Calu3 (cell line): ENCODE results near the gene NLGN1. TPM values are rescaled to one million over a fixed set of nuclear protein-coding genes. Genes with fewer than 3 reads are reported as not detected.

Experiments used
- BruUV-seq: library from RNA; stranded (reverse); fragments of 400-500 nt; replicated peaks from 2 replicates; lab custom pipeline; 2021; lab: Mats Ljungman, UMichigan
- CTCF ChIA-PET: fragments of 300-600 bp; sonication (Branson Sonifier 250); formaldehyde crosslinking; loops from one replicate; lab custom pipeline; 2022; ENCODE audit warnings: antibody characterized with exemption; lab: Charles Lee
- DNase-seq: peaks from one replicate; pipeline ENCODE4 v3.0.0; 2022
- H3K27ac Mint-ChIP-seq: one replicate; pipeline ENCODE4 v1.8.0; 2022; ENCODE audit warnings: mixed read lengths; ENCODE audit not compliant: unreplicated experiment
- H3K27me3 Mint-ChIP-seq: one replicate; pipeline ENCODE4 v1.8.0; 2022; ENCODE audit warnings: mixed read lengths; ENCODE audit not compliant: unreplicated experiment
- H3K36me3 Mint-ChIP-seq: one replicate; pipeline ENCODE4 v1.8.0; 2022; ENCODE audit warnings: mild to moderate bottlenecking, moderate library complexity, mixed read lengths; ENCODE audit not compliant: insufficient read depth, unreplicated experiment
- H3K4me1 Mint-ChIP-seq: one replicate; pipeline ENCODE4 v1.8.0; 2022; ENCODE audit warnings: mild to moderate bottlenecking, low read depth, mixed read lengths; ENCODE audit not compliant: unreplicated experiment
- H3K4me3 Mint-ChIP-seq: one replicate; pipeline ENCODE4 v1.8.0; 2022; ENCODE audit warnings: mild to moderate bottlenecking, low read depth, moderate library complexity, mixed read lengths; ENCODE audit not compliant: unreplicated experiment
- H3K9me3 Mint-ChIP-seq: one replicate; pipeline ENCODE4 v1.8.0; 2022; ENCODE audit warnings: low read depth, mixed read lengths; ENCODE audit not compliant: unreplicated experiment
- intact Hi-C: fragments of 100-400 bp; cut with micrococcal nuclease; formaldehyde crosslinking; loops from one replicate; pipeline ENCODE4 v1.10.0; 2022; ENCODE audit not compliant: unreplicated experiment
- total RNA-seq: library from RNA; stranded (reverse); gene quantifications from 2 replicates; pipeline ENCODE4 v1.2.3, GENCODE V29; 2022
- TF ChIP-seq, protein P1 (sequence below): fragments of 200-600 bp; IDR thresholded peaks from one replicate; pipeline ENCODE4 v1.8.0; 2022; ENCODE audit warnings: antibody characterized with exemption; ENCODE audit not compliant: unreplicated experiment

Gene NLGN1
- total RNA-seq, 1 experiment from 2014 or later, result 2.6 TPM

DNA sequence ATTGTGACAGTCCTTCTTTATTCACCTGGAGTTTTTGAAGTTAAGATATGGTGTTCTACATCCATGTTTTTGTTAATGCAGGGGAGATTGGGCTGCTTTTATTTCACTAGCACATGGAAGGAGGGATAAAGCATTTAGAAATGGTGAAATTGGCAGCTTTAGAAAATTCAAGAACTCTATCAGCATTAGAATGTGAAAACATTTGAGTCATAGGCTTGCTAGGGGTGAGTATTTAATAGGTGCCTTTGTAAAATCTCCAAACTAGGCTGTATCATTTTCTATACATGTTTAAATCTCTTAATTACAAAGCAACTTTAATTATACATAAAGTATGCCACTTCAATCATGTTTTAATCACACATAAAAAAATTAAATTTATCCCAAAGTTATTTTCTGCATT is 12.9 kb downstream of the NLGN1 start:
- no peaks in the 10 kb centered on the region for H3K27me3 Mint-ChIP-seq
- no peaks in the 10 kb centered on the region for H3K4me1 Mint-ChIP-seq
- intact Hi-C loops, result loop anchor here (10.0 kb wide), 1 partner anchor 584 kb away; no protein-coding TSS in a partner anchor
- no peak for DNase-seq
- no peaks in the 10 kb centered on the region for H3K9me3 Mint-ChIP-seq
- TF ChIP-seq, protein P1, sequence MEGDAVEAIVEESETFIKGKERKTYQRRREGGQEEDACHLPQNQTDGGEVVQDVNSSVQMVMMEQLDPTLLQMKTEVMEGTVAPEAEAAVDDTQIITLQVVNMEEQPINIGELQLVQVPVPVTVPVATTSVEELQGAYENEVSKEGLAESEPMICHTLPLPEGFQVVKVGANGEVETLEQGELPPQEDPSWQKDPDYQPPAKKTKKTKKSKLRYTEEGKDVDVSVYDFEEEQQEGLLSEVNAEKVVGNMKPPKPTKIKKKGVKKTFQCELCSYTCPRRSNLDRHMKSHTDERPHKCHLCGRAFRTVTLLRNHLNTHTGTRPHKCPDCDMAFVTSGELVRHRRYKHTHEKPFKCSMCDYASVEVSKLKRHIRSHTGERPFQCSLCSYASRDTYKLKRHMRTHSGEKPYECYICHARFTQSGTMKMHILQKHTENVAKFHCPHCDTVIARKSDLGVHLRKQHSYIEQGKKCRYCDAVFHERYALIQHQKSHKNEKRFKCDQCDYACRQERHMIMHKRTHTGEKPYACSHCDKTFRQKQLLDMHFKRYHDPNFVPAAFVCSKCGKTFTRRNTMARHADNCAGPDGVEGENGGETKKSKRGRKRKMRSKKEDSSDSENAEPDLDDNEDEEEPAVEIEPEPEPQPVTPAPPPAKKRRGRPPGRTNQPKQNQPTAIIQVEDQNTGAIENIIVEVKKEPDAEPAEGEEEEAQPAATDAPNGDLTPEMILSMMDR, result no peak
- CTCF ChIA-PET, result no interaction called here
- BruUV-seq, result no TSS peak
- no peak overlapping the region for H3K27ac Mint-ChIP-seq
- H3K36me3 Mint-ChIP-seq, result no peaks in the 10 kb centered on the region
- no peak overlapping the region for H3K4me3 Mint-ChIP-seq

DNA sequence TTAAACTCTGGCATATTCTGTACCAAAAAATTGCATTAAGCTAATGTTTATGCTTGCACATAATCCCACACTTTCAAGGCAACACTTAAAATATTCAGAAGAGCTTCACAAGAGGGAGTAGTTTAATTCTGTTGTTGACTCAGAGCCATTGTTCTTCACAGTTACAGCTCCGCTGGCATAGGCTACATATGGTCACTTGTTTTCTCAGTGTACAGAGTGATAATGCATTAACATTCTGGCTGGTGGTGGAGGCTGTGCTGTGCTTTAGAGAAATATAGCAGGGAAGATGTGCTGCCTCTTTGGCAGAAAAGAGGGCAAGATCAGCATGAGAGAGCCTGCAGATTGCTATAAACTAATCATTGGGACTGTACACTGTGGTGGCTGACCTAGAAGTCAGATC is 13.3 kb downstream of the NLGN1 start:
- CTCF ChIA-PET, result no interaction called here
- TF ChIP-seq, protein P1, result no peak
- no peak for DNase-seq
- Mint-ChIP-seq H3K27me3 (no peaks in the 10 kb centered on the region), H3K4me1 (no peaks in the 10 kb centered on the region), H3K27ac (no peak overlapping the region), H3K9me3 (no peaks in the 10 kb centered on the region), H3K36me3 (no peaks in the 10 kb centered on the region), H3K4me3 (no peak overlapping the region)
- intact Hi-C loops, result loop anchor here (1.0 to 10.0 kb wide), 2 partner anchors 142 to 584 kb away; no protein-coding TSS in a partner anchor
- BruUV-seq, result no TSS peak

DNA sequence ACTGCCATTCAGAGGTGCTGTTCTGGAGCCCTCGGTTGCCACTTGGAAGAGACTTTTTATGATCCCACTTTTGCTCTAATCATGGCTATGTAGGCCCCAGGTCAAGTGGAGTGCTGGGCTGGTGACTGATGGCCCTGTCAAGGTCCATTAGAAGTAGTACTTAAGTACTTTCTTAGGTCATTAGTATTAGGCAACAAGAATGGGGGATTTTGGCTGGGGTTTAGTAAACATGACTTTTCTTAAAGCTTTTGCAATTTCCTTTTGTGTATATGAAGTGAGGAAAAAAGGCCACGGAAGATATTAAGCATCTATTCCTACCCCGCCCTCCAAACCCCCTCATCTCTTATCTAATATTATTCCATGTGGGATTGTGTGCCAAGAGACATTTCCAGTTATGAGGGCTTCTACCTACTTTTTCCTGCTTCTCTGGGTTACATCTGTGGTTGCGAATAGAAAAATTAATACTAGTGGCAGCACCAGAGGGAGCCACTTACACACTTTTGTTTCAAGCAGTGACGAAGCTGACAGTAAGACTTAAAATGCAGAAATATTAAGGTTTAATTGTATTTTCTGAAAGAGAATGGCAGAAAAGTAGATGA is 13.9 kb downstream of the NLGN1 start:
- H3K27ac Mint-ChIP-seq, result no peak overlapping the region
- no peaks in the 10 kb centered on the region for H3K9me3 Mint-ChIP-seq
- H3K4me3 Mint-ChIP-seq, result no peak overlapping the region
- TF ChIP-seq, protein P1, result peak; percentile 64
- CTCF ChIA-PET, result interaction anchor here (1.0 to 1.4 kb wide), 2 partner anchors 15 to 142 kb away, joined by 4 to 5 read pairs; no protein-coding TSS in a partner anchor
- BruUV-seq, result no TSS peak
- peak; percentile 52 for DNase-seq
- H3K4me1 Mint-ChIP-seq, result no peaks in the 10 kb centered on the region
- intact Hi-C loops, result loop anchor here (1.0 to 10.0 kb wide), 2 partner anchors 142 to 583 kb away; no protein-coding TSS in a partner anchor
- no peaks in the 10 kb centered on the region for H3K36me3 Mint-ChIP-seq
- no peaks in the 10 kb centered on the region for H3K27me3 Mint-ChIP-seq

DNA sequence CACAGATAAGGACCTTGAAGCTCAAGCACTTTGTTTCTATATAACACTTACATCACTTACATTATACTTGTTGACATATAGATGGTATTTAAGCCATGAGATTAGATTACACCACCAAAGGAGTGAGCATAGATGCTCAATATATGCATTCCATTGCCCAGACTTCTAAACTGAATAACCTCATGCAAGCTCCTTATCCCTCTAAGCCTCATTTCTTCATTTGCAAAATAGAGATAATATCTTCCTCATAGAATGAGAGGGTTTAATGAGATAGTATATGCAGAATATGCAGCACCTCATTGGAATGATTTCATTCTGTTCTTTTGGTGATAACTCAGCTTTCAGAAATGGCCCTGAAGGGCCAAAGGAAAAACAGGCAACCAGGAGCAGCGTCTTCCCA is 18.5 kb downstream of the NLGN1 start:
- no TSS peak for BruUV-seq
- Mint-ChIP-seq H3K4me3 (no peak overlapping the region), H3K9me3 (no peaks in the 10 kb centered on the region), H3K27me3 (no peaks in the 10 kb centered on the region), H3K36me3 (no peaks in the 10 kb centered on the region), H3K4me1 (no peaks in the 10 kb centered on the region), H3K27ac (no peak overlapping the region)
- DNase-seq, result no peak
- TF ChIP-seq, protein P1, result no peak
- CTCF ChIA-PET, result no interaction called here
- intact Hi-C loops, result loop anchor here (10.0 kb wide), 1 partner anchor 579 kb away; no protein-coding TSS in a partner anchor
